OCI-LY3 (cell line): ENCODE results near the gene DENND2C.

ENCODE experiments used
- EZH2phosphoT487 ChIP-seq: fragments of 200-600 bp; shearing (Covaris generic); IDR thresholded peaks from 2 replicates; pipeline ENCODE4 v1.6.1; 2018; ENCODE audit warnings: antibody characterized with exemption, mixed run types, low read depth
- TF ChIP-seq, protein P1 (sequence below): fragments of 200-600, 300-600 bp; sonication (generic); IDR thresholded peaks from 2 replicates; pipeline ENCODE4 v1.5.1; 2014; ENCODE audit warnings: antibody characterized with exemption, low read length, low read depth

DNA sequence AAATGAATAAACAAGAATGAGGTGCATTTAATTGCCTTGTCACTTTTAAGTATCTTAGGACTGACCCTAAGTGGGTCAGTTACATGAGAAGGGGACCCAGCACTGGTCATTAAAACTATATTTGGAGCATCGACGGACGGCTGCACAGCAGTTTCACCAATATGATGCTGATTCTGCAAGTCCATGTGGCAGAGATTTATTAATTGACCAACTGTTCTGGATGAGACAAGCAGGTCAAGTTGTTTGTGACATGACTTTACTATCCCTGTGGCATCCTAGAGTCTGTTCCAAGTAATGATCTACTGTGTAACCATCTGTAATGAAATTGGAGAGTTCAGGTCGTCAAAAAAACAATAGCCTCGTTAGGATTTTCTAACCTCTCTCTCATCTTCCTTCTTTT is 16.0 kb upstream of the DENND2C start:
- TF ChIP-seq, protein P1, sequence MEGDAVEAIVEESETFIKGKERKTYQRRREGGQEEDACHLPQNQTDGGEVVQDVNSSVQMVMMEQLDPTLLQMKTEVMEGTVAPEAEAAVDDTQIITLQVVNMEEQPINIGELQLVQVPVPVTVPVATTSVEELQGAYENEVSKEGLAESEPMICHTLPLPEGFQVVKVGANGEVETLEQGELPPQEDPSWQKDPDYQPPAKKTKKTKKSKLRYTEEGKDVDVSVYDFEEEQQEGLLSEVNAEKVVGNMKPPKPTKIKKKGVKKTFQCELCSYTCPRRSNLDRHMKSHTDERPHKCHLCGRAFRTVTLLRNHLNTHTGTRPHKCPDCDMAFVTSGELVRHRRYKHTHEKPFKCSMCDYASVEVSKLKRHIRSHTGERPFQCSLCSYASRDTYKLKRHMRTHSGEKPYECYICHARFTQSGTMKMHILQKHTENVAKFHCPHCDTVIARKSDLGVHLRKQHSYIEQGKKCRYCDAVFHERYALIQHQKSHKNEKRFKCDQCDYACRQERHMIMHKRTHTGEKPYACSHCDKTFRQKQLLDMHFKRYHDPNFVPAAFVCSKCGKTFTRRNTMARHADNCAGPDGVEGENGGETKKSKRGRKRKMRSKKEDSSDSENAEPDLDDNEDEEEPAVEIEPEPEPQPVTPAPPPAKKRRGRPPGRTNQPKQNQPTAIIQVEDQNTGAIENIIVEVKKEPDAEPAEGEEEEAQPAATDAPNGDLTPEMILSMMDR = no peak
- no peak for TF ChIP-seq EZH2phosphoT487
